ENCODE data around the gene CHP2. TPM values are rescaled to one million over a fixed set of nuclear protein-coding genes. Genes with fewer than 3 reads are reported as not detected.

CHP2 gene
- total RNA-seq = not detected in 2 replicates

GRCh38 chr16:23754594-23755483, at the start of gene CHP2:
TSS of gene CHP2 (plus strand) at chr16:23755026. CDS start at chr16:23755050, 24 bp downstream.

GRCh38 chr16:23712976-23713375, 41.9 kb upstream of the CHP2 start, which contains the start of gene ERN2:
TSS of gene ERN2 (minus strand) at chr16:23713222. CDS start at chr16:23713187, 35 bp downstream.

Other genes starting within 250 kb of the CHP2 start
- gene GGA2, start 244.5 kb upstream of the CHP2 start, total RNA-seq = 45.8 and 50.4 TPM in 2 replicates
- 22.8 and 27.7 TPM in 2 replicates for gene EARS2, start 197.7 kb upstream of the CHP2 start, total RNA-seq
- 83.9 and 113 TPM in 2 replicates for gene UBFD1, start 197.3 kb upstream of the CHP2 start, total RNA-seq
- gene NDUFAB1, start 158.7 kb upstream of the CHP2 start, total RNA-seq = 53.8 and 69.8 TPM in 2 replicates
- 14.1 and 17.0 TPM in 2 replicates for gene PALB2, start 113.7 kb upstream of the CHP2 start, total RNA-seq
- 55.9 and 69.4 TPM in 2 replicates for gene DCTN5, start 113.6 kb upstream of the CHP2 start, total RNA-seq
- 12.8 and 14.9 TPM in 2 replicates for gene PLK1, start 76.1 kb upstream of the CHP2 start, total RNA-seq
- gene ERN2, start 41.8 kb upstream of the CHP2 start, total RNA-seq = 0.11 and 0.13 TPM in 2 replicates
- 0.11 and 0.52 TPM in 2 replicates for gene PRKCB, start 81.0 kb downstream of the CHP2 start, total RNA-seq